Measurements from ENCODE around the gene HINFP. TPM values are rescaled to one million over a fixed set of nuclear protein-coding genes. Genes with fewer than 3 reads are reported as not detected.

Gene HINFP
- total RNA-seq, 2 donors from 2014 or later: 43.8 to 44.8 TPM

- H3K27ac Mint-ChIP-seq: no peak overlapping the region
- H3K4me1 ChIP-seq (ENCODE audit: control insufficient read depth, insufficient read depth, low read length): no peaks in the 10 kb centered on the region
- no peaks in the 10 kb centered on the region for H3K36me3 ChIP-seq (ENCODE audit: control insufficient read depth, insufficient read depth, low read length)
- H3K9me3 Mint-ChIP-seq: no peaks in the 10 kb centered on the region
- no peaks in the 10 kb centered on the region for H3K36me3 Mint-ChIP-seq (ENCODE audit: low read depth)
- DNase-seq: no peak
- peaks cover 22% of the 10 kb centered on the region for H3K27me3 Mint-ChIP-seq (ENCODE audit: insufficient read depth)
- H3K4me1 Mint-ChIP-seq: no peaks in the 10 kb centered on the region
- 88 to 92% methylated on average over 13 of the region's 13 CpGs for WGBS, 2 experiments (ENCODE audit: insufficient coverage in 1 of 2, insufficient read length in 1 of 2)
- no peak overlapping the region for H3K4me3 ChIP-seq (ENCODE audit: low read length)
- no peak overlapping the region for H3K4me3 Mint-ChIP-seq
- no peaks in the 10 kb centered on the region for H3K9me3 ChIP-seq (ENCODE audit: control insufficient read depth, low read length)
- no peak overlapping the region for H3K9ac ChIP-seq (ENCODE audit: extremely low read depth, low read length, poor library complexity, severe bottlenecking)
- TF ChIP-seq CTCF (conservative IDR thresholded peaks at IDR 0.05): no peak
- H3K27ac ChIP-seq (ENCODE audit: low read depth, low read length): no peak overlapping the region
- H3K27me3 ChIP-seq (ENCODE audit: control insufficient read depth, insufficient read depth, low read length, poor library complexity, severe bottlenecking): no peaks in the 10 kb centered on the region
Observed at GRCh38 chr11:119158467-119158866, 37.1 kb downstream of the HINFP start.

DNA sequence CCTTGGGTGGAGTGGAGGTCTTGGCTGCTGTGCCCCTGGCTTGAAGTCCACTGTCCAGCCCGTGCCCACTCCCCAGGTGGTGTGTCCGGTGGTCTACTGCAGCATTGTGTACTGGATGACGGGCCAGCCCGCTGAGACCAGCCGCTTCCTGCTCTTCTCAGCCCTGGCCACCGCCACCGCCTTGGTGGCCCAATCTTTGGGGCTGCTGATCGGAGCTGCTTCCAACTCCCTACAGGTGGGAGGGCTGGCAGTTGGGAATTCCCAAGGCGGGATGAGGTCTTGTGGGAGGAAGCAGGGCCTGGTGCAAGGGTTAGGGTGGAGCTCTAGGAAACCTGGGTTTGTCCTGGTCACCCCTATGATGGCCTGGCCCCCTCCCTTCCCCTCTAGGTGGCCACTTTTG lies 38.8 kb downstream of the HINFP start:
- TF ChIP-seq CTCF (conservative IDR thresholded peaks at IDR 0.05): no peak
- Histone ChIP-seq H3K4me1 (ENCODE audit: control insufficient read depth, insufficient read depth, low read length) (no peaks in the 10 kb centered on the region), H3K9me3 (ENCODE audit: control insufficient read depth, low read length) (no peaks in the 10 kb centered on the region), H3K27ac (ENCODE audit: low read depth, low read length) (no peak overlapping the region), H3K36me3 (ENCODE audit: control insufficient read depth, insufficient read depth, low read length) (no peaks in the 10 kb centered on the region), H3K9ac (ENCODE audit: extremely low read depth, low read length, poor library complexity, severe bottlenecking) (no peak overlapping the region), H3K27me3 (ENCODE audit: control insufficient read depth, insufficient read depth, low read length, poor library complexity, severe bottlenecking) (no peaks in the 10 kb centered on the region), H3K4me3 (ENCODE audit: low read length) (no peak overlapping the region)
- H3K27ac Mint-ChIP-seq: no peak overlapping the region
- H3K27me3 Mint-ChIP-seq (ENCODE audit: insufficient read depth): peaks cover 13% of the 10 kb centered on the region
- no peaks in the 10 kb centered on the region for H3K9me3 Mint-ChIP-seq
- no peak for DNase-seq
- H3K36me3 Mint-ChIP-seq (ENCODE audit: low read depth): no peaks in the 10 kb centered on the region
- H3K4me3 Mint-ChIP-seq: no peak overlapping the region
- H3K4me1 Mint-ChIP-seq: no peaks in the 10 kb centered on the region
- WGBS, 2 experiments (ENCODE audit: insufficient coverage in 1 of 2, insufficient read length in 1 of 2): 94 to 95% methylated on average over 3 to 9 of the region's 9 CpGs

DNA sequence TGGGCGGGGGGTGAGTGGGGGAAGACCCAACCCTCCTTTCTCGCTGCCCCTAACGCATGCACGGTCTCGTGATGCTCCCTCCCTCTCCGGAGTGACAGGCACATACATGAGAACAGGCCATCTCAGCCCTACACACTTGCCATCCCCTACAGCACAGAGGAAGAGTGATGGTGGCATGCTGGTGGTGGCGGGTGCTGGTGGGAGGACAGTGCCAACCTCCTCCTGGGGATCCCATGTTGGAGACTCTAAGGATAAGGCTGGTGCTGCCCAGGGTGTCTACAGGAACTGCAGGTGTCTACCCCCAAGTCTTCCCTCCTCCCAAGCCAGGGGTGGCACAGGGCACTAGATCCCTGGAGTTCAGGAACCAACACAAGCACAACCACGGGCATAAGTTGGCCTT lies 40.5 kb downstream of the HINFP start:
- 92 to 93% methylated on average over 2 to 8 of the region's 8 CpGs for WGBS, 2 experiments (ENCODE audit: insufficient coverage in 1 of 2, insufficient read length in 1 of 2)
- Histone ChIP-seq H3K36me3 (ENCODE audit: control insufficient read depth, insufficient read depth, low read length) (no peaks in the 10 kb centered on the region), H3K27ac (ENCODE audit: low read depth, low read length) (no peak overlapping the region), H3K4me3 (ENCODE audit: low read length) (no peak overlapping the region), H3K4me1 (ENCODE audit: control insufficient read depth, insufficient read depth, low read length) (no peaks in the 10 kb centered on the region), H3K9ac (ENCODE audit: extremely low read depth, low read length, poor library complexity, severe bottlenecking) (no peak overlapping the region), H3K9me3 (ENCODE audit: control insufficient read depth, low read length) (no peaks in the 10 kb centered on the region), H3K27me3 (ENCODE audit: control insufficient read depth, insufficient read depth, low read length, poor library complexity, severe bottlenecking) (no peaks in the 10 kb centered on the region)
- DNase-seq: no peak
- TF ChIP-seq CTCF (conservative IDR thresholded peaks at IDR 0.05): no peak
- Mint-ChIP-seq H3K27me3 (ENCODE audit: insufficient read depth) (peaks cover 4% of the 10 kb centered on the region), H3K4me1 (no peaks in the 10 kb centered on the region), H3K4me3 (no peak overlapping the region), H3K27ac (no peak overlapping the region), H3K36me3 (ENCODE audit: low read depth) (no peaks in the 10 kb centered on the region), H3K9me3 (no peaks in the 10 kb centered on the region)
